ENCODE data around the gene VCL. TPM values are rescaled to one million over a fixed set of nuclear protein-coding genes. Genes with fewer than 3 reads are reported as not detected.

VCL gene
- total and polyA plus RNA-seq, 12 donors: 117 to 369 (median 237) TPM

DNA sequence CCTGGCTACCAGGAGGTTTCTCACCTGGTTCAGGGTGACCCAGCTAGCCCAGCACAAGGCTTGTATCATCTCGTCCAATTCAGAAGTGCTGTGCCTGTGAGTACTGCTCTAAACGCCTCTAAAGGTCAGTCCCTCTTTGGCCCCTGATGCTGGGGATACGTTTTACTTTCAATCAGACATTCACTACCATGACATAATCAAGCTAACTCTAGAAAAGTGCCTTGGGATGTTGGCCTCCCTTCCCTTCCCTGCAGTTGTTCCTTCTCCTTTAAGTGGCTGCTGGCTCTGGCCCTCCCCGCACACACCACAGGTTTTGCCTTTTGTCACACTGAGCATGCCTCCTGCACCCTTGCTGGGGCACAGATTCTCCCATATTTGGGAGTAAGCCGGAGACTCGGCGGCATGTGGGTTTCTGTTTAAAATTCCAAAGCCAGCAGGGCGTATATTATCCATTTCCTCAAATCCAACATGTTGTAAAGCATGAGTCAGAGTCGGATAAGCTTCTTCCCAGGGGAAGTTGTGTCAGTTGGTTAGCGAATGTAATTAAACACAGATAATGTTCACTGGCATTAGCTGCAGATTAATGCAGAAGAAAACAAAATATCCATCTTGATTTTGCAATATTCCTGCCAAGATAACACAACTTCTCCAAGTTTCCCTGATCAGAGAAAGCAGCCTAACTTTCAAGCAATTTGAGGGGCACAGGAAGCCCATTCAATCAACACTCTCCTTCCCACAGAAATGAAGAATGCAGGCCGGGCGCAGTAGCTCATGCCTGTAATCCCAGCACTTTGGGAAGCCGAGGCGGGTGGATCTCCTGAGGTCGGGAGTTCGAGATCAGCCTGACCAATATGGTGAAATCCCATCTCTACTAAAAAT, 31.8 kb upstream of the VCL start:
- Histone ChIP-seq H3K4me3 (peak overlapping the region in 7 of 10 donors; percentile 2 to 30 (median 12)), H3K27me3 (no peaks in the 10 kb centered on the region), H3K27ac (peak overlapping the region; percentile 26 to 91 (median 90)), H3K4me1 (peaks cover 3 to 37% (median 31%) of the 10 kb centered on the region in 9 donors), H3K36me3 (no peaks in the 10 kb centered on the region), H3K9me3 (no peaks in the 10 kb centered on the region)
- DNase-seq: peak; percentile 73 to 86
- ATAC-seq: peak; percentile 92 to 96 (median 94)
- TF ChIP-seq, protein P1, sequence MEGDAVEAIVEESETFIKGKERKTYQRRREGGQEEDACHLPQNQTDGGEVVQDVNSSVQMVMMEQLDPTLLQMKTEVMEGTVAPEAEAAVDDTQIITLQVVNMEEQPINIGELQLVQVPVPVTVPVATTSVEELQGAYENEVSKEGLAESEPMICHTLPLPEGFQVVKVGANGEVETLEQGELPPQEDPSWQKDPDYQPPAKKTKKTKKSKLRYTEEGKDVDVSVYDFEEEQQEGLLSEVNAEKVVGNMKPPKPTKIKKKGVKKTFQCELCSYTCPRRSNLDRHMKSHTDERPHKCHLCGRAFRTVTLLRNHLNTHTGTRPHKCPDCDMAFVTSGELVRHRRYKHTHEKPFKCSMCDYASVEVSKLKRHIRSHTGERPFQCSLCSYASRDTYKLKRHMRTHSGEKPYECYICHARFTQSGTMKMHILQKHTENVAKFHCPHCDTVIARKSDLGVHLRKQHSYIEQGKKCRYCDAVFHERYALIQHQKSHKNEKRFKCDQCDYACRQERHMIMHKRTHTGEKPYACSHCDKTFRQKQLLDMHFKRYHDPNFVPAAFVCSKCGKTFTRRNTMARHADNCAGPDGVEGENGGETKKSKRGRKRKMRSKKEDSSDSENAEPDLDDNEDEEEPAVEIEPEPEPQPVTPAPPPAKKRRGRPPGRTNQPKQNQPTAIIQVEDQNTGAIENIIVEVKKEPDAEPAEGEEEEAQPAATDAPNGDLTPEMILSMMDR (IDR thresholded peaks at IDR 0.05): no peak
- intact Hi-C loops (cut with DNase I): loop anchor here in 2 of 10 donors (5.0 to 10.0 kb wide), 2 partner anchors 116 to 119 kb away; no protein-coding TSS in a partner anchor
- WGBS, 2 donors: 11 to 21% methylated on average over 16 of the region's 16 CpGs

DNA sequence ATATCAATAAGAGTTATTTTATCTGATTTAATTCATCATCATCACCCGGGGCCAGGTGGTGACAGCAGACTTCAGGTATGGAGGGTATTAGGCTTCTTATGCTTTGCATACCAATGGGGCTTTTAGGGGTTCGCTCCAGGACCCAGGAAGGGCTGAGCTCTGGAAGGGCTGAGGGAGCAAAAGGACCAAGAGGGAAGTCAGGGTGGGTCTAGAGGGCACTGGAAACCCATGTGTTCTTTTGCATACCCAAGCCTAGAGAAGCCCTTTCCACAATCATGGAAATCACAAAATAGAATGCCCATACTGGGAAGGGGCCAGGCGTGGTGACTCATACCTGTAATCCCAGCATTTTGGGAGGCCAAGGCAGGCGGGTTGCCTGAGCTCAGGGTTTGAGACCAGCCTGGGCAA, 30.9 kb upstream of the VCL start:
- intact Hi-C loops (cut with DNase I): loop anchor here in 2 of 10 donors (5.0 to 10.0 kb wide), 2 partner anchors 115 to 118 kb away; no protein-coding TSS in a partner anchor
- ATAC-seq (no peak), DNase-seq (no peak)
- Histone ChIP-seq H3K27ac (peak overlapping the region in 9 of 10 donors; percentile 82 to 91 (median 90)), H3K4me3 (no peak overlapping the region), H3K9me3 (no peaks in the 10 kb centered on the region), H3K36me3 (no peaks in the 10 kb centered on the region), H3K27me3 (no peaks in the 10 kb centered on the region), H3K4me1 (peaks cover 3 to 41% (median 31%) of the 10 kb centered on the region in 9 donors)
- TF ChIP-seq, protein P1 (IDR thresholded peaks at IDR 0.05): no peak
- WGBS, 2 donors: 90 to 92% methylated on average over 4 of the region's 4 CpGs

DNA sequence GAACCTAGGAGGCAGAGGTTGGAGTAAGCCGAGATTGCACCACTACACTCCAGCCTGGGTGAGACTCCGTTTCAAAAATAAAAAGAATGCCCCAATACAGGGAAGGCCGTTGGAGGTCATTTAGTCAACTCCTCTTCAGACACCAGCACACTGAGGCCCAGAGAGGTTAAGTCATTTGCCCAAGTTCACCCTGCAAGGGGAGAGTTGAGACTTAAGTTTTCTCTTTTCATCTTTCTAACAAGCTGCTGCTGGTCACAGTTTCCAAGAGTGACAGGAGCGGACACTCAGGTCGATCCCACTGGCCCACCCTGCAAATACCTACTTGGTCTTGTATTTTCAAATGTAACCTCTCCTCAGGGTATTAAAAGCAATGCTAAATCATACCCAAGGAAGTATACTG, 30.4 kb upstream of the VCL start:
- Histone ChIP-seq H3K27ac (peak overlapping the region in 3 of 10 donors; percentile 82 to 91 (median 90)), H3K4me1 (peaks cover 3 to 42% (median 31%) of the 10 kb centered on the region in 9 donors), H3K9me3 (no peaks in the 10 kb centered on the region), H3K4me3 (no peak overlapping the region), H3K36me3 (no peaks in the 10 kb centered on the region), H3K27me3 (no peaks in the 10 kb centered on the region)
- no peak for DNase-seq
- TF ChIP-seq, protein P1 (IDR thresholded peaks at IDR 0.05): no peak
- intact Hi-C loops (cut with DNase I): loop anchor here in 2 of 10 donors (5.0 to 10.0 kb wide), 2 partner anchors 115 to 117 kb away; no protein-coding TSS in a partner anchor
- ATAC-seq: no peak
- WGBS, 2 donors: 91 to 93% methylated on average over 5 of the region's 5 CpGs

DNA sequence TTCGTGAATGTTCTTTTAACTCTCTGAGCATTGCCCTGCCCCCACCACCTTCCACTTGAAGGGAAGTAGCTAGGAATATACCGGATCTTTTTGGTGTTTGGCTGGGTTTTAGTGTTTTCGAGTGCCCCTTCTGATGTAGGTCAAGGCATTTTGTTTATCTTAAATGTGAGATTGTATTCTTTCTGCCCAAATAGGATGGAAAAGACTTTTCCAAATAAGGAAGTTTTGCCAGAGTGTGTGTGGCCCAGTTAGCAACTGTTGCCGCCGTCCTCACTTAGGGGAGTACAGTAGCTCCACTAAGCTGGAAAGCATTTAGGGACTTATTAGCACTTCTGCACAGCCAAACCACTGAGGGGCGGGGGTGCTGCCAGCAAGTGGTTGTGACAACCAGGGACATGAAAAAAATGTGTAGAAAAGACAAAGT, 29.8 kb upstream of the VCL start:
- ATAC-seq (no peak), DNase-seq (no peak)
- Histone ChIP-seq H3K4me1 (peaks cover 3 to 42% (median 31%) of the 10 kb centered on the region in 9 donors), H3K4me3 (no peak overlapping the region), H3K27ac (peak overlapping the region in 2 of 10 donors; percentile 90 to 91), H3K9me3 (no peaks in the 10 kb centered on the region), H3K36me3 (no peaks in the 10 kb centered on the region), H3K27me3 (no peaks in the 10 kb centered on the region)
- WGBS, 2 donors: 58 to 63% methylated on average over 6 of the region's 6 CpGs
- intact Hi-C loops (cut with DNase I): loop anchor here in 2 of 10 donors (5.0 to 10.0 kb wide), 2 partner anchors 114 to 117 kb away; no protein-coding TSS in a partner anchor
- TF ChIP-seq, protein P1 (IDR thresholded peaks at IDR 0.05): no peak
